Muscle of arm (tissue), 12 donors: ENCODE results near the gene SLC5A3. TPM values are rescaled to one million over a fixed set of nuclear protein-coding genes. Genes with fewer than 3 reads are reported as not detected.

Experiments
- DNase-seq: peaks from one replicate; pipeline ENCODE4 v3.0.0-alpha.2; 2013
- polyA plus RNA-seq, 12 donors: library from polyadenylated mRNA; unstranded; fragments of 120-200 nt; gene quantifications; one replicate each; pipeline ENCODE4 v1.2.1, GENCODE V29; 2013; ENCODE audit not compliant: insufficient read length in 12 of 12

SLC5A3 gene
- polyA plus RNA-seq, 12 donors, result 3.9 to 8.7 (median 6.1) TPM; not detected in 1

GRCh38 chr21:34093083-34093482 lies 19.7 kb downstream of the SLC5A3 start:
- DNase-seq, result no peak

GRCh38 chr21:34094949-34095348 lies 21.6 kb downstream of the SLC5A3 start:
- DNase-seq, result no peak

GRCh38 chr21:34097442-34097841 lies 24.1 kb downstream of the SLC5A3 start:
- no peak for DNase-seq

- no peak for DNase-seq
Observed at GRCh38 chr21:34100337-34100736, 27.0 kb downstream of the SLC5A3 start.

GRCh38 chr21:34100790-34101189 lies 27.4 kb downstream of the SLC5A3 start:
- DNase-seq, result no peak

- DNase-seq, result no peak
Observed at GRCh38 chr21:34105947-34106541, 32.7 kb downstream of the SLC5A3 start.

- DNase-seq, result no peak
Observed at GRCh38 chr21:34107606-34108005, 34.2 kb downstream of the SLC5A3 start.

GRCh38 chr21:34109075-34109474 lies 35.7 kb downstream of the SLC5A3 start:
- no peak for DNase-seq

GRCh38 chr21:34110594-34111202 lies 37.3 kb downstream of the SLC5A3 start:
- DNase-seq, result no peak

GRCh38 chr21:34112316-34113033 lies 39.1 kb downstream of the SLC5A3 start:
- no peak for DNase-seq

- DNase-seq, result no peak
Observed at GRCh38 chr21:34113842-34114241, 40.5 kb downstream of the SLC5A3 start.

- no peak for DNase-seq
Observed at GRCh38 chr21:34115160-34115559, 41.8 kb downstream of the SLC5A3 start.

GRCh38 chr21:34116569-34116968 lies 43.2 kb downstream of the SLC5A3 start:
- no peak for DNase-seq

- no peak for DNase-seq
Observed at GRCh38 chr21:34120867-34121266, 47.5 kb downstream of the SLC5A3 start.

- DNase-seq, result no peak
Observed at GRCh38 chr21:34122047-34122446, 48.7 kb downstream of the SLC5A3 start.

Other genes with a start within 250 kb of the SLC5A3 start
- 100 to 1,000 TPM in 11 of 12 donors, not detected in 1; 188 to 339 (median 315) TPM for gene ATP5PO, start 157.8 kb upstream of the SLC5A3 start, polyA plus RNA-seq
- 10 to 100 TPM in 11 of 12 donors, not detected in 1; 35.1 to 54.7 (median 42.6) TPM for gene MRPS6, start within 50 bp of the SLC5A3 start, polyA plus RNA-seq